Endothelial cell of umbilical vein (primary cell): ENCODE results near the gene HDAC10. TPM values are rescaled to one million over a fixed set of nuclear protein-coding genes. Genes with fewer than 3 reads are reported as not detected.

Experiments
- BruUV-seq: library from RNA; stranded (reverse); fragments of 400-500 nt; replicated peaks from 2 replicates; lab custom pipeline; 2021; lab: Mats Ljungman, UMichigan
- CTCF ChIA-PET: fragments of 300-600, 350-600 bp; sonication (Branson Sonifier 250); formaldehyde crosslinking; loops from one replicate; lab custom pipeline; 2021; ENCODE audit warnings: antibody characterized with exemption, inconsistent platforms; lab: Charles Lee
- POLR2A ChIA-PET: fragments of 300-600, 350-600 bp; sonication (Branson Sonifier 250); formaldehyde crosslinking; loops from one replicate; lab custom pipeline; 2021; ENCODE audit warnings: antibody characterized with exemption, inconsistent platforms; lab: Charles Lee
- DNase-seq: peaks from one replicate; pipeline ENCODE4 v3.0.0-alpha.2; 2011; ENCODE audit warnings: low read depth, low spot score
- FAIRE-seq: peaks from 2 replicates; lab custom pipeline; 2011; peaks lifted over from hg19 to GRCh38; lab: Jason Lieb, UNC
- H2AFZ ChIP-seq: 2 replicates; pipeline ENCODE4 v1.6.0; 2012; ENCODE audit warnings: low read depth, low read length, control low read depth, inconsistent platforms
- H3K27ac ChIP-seq: 2 replicates; pipeline ENCODE4 v1.5.1; 2011; ENCODE audit warnings: low read depth, mild to moderate bottlenecking, control low read depth, low read length, moderate library complexity; ENCODE audit not compliant: insufficient read depth
- H3K27me3 ChIP-seq, 2 experiments: 2 replicates each; pipeline versions ENCODE4 v1.6.0 to v1.6.1; 2011; ENCODE audit warnings: low read length in 2 of 2, mixed read lengths in 1 of 2; ENCODE audit not compliant: control insufficient read depth in 2 of 2, insufficient read depth in 2 of 2
- H3K36me3 ChIP-seq, 2 experiments: 2 replicates in 1 of 2; 3 replicates in 1 of 2; pipeline ENCODE4 v1.5.1; 2011; ENCODE audit warnings: low read length in 2 of 2, mild to moderate bottlenecking in 1 of 2, moderate library complexity in 1 of 2; ENCODE audit not compliant: control insufficient read depth in 2 of 2, insufficient read depth in 2 of 2; ENCODE audit errors: extremely low read depth in 1 of 2
- H3K4me1 ChIP-seq: 3 replicates; pipeline ENCODE4 v1.5.1; 2011; ENCODE audit warnings: mild to moderate bottlenecking, low read length; ENCODE audit not compliant: control insufficient read depth, insufficient read depth; ENCODE audit errors: extremely low read depth
- H3K4me2 ChIP-seq: 2 replicates; pipeline ENCODE4 v1.6.1; 2011; ENCODE audit warnings: low read length, control low read depth, mixed read lengths; ENCODE audit not compliant: insufficient read depth
- H3K4me3 ChIP-seq, 3 experiments: fragments of 200-600 bp in 1 of 3; sonication (generic), shearing (Covaris generic) in 1 of 3; replicated peaks in 1 of 3; 2 replicates each; pipeline ENCODE4 v1.5.1; 2011 to 2016; ENCODE audit warnings: control low read depth in 3 of 3, low read length in 3 of 3, mild to moderate bottlenecking in 2 of 3, inconsistent platforms in 1 of 3, low read depth in 1 of 3, moderate library complexity in 1 of 3; ENCODE audit not compliant: insufficient read depth in 1 of 3
- H3K79me2 ChIP-seq: 2 replicates; pipeline ENCODE4 v1.6.0; 2012; ENCODE audit warnings: low read length, inconsistent platforms; ENCODE audit not compliant: control insufficient read depth, insufficient read depth
- H3K9ac ChIP-seq: replicated peaks from 2 replicates; pipeline ENCODE3; 2011; ENCODE audit warnings: low read length, control low read depth; ENCODE audit not compliant: insufficient read depth; ENCODE audit errors: extremely low read depth
- H3K9me1 ChIP-seq: replicated peaks from 3 replicates; pipeline ENCODE4 v1.6.0; 2011; ENCODE audit warnings: mild to moderate bottlenecking, low read length; ENCODE audit not compliant: control insufficient read depth, insufficient read depth; ENCODE audit errors: extremely low read depth
- H3K9me3 ChIP-seq: replicated peaks from 2 replicates; pipeline ENCODE4 v1.5.1; 2012; ENCODE audit warnings: low read length, inconsistent platforms; ENCODE audit not compliant: control insufficient read depth, insufficient read depth
- H4K20me1 ChIP-seq: replicated peaks from 2 replicates; pipeline ENCODE3; 2011; ENCODE audit warnings: mild to moderate bottlenecking, low read length; ENCODE audit not compliant: control insufficient read depth, insufficient read depth; ENCODE audit errors: extremely low read depth
- CTCF ChIP-seq, 2 donors: IDR thresholded peaks; 1 replicate in 1 of 2; 2 replicates in 1 of 2; pipeline ENCODE4 v1.5.1; 2011; ENCODE audit warnings: low read length in 2 of 2, mild to moderate bottlenecking in 2 of 2, moderate library complexity in 2 of 2, control low read depth in 1 of 2, inconsistent platforms in 1 of 2, low read depth in 1 of 2; ENCODE audit not compliant: insufficient read depth in 1 of 2; ENCODE audit errors: extremely low read depth in 1 of 2
- EZH2 ChIP-seq: IDR thresholded peaks from 2 replicates; pipeline ENCODE4 v1.6.1; 2012; ENCODE audit warnings: borderline replicate concordance, low read depth, mild to moderate bottlenecking, moderate library complexity, low read length, inconsistent platforms; ENCODE audit not compliant: severe bottlenecking
- FOS ChIP-seq: IDR thresholded peaks from 2 replicates; pipeline ENCODE4 v1.6.1; 2011; ENCODE audit warnings: mild to moderate bottlenecking, low read length, moderate library complexity, borderline replicate concordance; ENCODE audit not compliant: insufficient read depth
- GATA2 ChIP-seq: IDR thresholded peaks from 2 replicates; pipeline ENCODE4 v1.7.0; 2011; ENCODE audit warnings: low read depth, mild to moderate bottlenecking, moderate library complexity, mixed read lengths, low read length; ENCODE audit not compliant: insufficient read length, insufficient read depth
- JUN ChIP-seq: IDR thresholded peaks from 2 replicates; pipeline ENCODE4 v1.6.1; 2011; ENCODE audit warnings: borderline replicate concordance, low read depth; ENCODE audit not compliant: insufficient read length, insufficient read depth
- MAX ChIP-seq: IDR thresholded peaks from 2 replicates; pipeline ENCODE4 v1.6.1; 2011; ENCODE audit not compliant: insufficient read depth, insufficient read length
- MYC ChIP-seq: IDR thresholded peaks from one replicate; pipeline ENCODE4 v1.6.1; 2011; ENCODE audit warnings: mild to moderate bottlenecking, low read depth, low read length
- POLR2A ChIP-seq: IDR thresholded peaks from 2 replicates; pipeline ENCODE4 v1.6.1; 2012; ENCODE audit warnings: low read depth, mild to moderate bottlenecking, control low read depth, low read length
- POLR2AphosphoS5 ChIP-seq: IDR thresholded peaks from 2 replicates; pipeline ENCODE4 v1.6.1; 2012; ENCODE audit warnings: low read depth, mild to moderate bottlenecking, control low read depth, low read length, moderate library complexity; ENCODE audit not compliant: insufficient read depth
- dilution Hi-C: fragments of 300-500 bp; cut with MboI; formaldehyde crosslinking; loops from one replicate; pipeline ENCODE4 v1.15.0; 2019; ENCODE audit warnings: low sequenced_read_pairs; ENCODE audit not compliant: extremely low pct_ligation_motif_present
- intact Hi-C: fragments of 100-400 bp; cut with micrococcal nuclease; formaldehyde crosslinking; loops from one replicate; pipeline ENCODE4 v1.10.0; 2022
- polyA plus RNA-seq, 4 experiments: library from polyadenylated mRNA; depleted of rRNA in 3 of 4; stranded (reverse) in 3 of 4; unstranded in 1 of 4; fragments of >200 nt; gene quantifications; 2 replicates each; pipeline versions ENCODE4 v1.2.1 to v1.2.3, GENCODE V29; 2011 to 2012; ENCODE audit warnings: missing spikeins in 1 of 4
- total RNA-seq: library from RNA; stranded (reverse); gene quantifications from 2 replicates; pipeline ENCODE4 v1.2.3, GENCODE V29; 2021

The HDAC10 gene
- total and polyA plus RNA-seq, 2 donors (not counting 3 experiments of a cell fraction or from before 2014, with no cell fraction given) = 32.6 to 47.0 TPM

GRCh38 chr22:50219800-50220602, 31.1 kb downstream of the HDAC10 start:
- Histone ChIP-seq H4K20me1 (no peaks in the 10 kb centered on the region), H3K27ac (no peak overlapping the region), H3K4me2 (no peak overlapping the region), H3K79me2 (peaks cover 3% of the 10 kb centered on the region), H3K9ac (no peak overlapping the region), H2AFZ (no peak overlapping the region), H3K4me3 (no peak overlapping the region), H3K36me3 (peaks cover 23 to 67% of the 10 kb centered on the region in 2 experiments), H3K27me3 (no peaks in the 10 kb centered on the region), H3K9me3 (no peaks in the 10 kb centered on the region), H3K4me1 (no peaks in the 10 kb centered on the region), H3K9me1 (no peaks in the 10 kb centered on the region)
- FAIRE-seq (no peak), DNase-seq (no peak)
- intact Hi-C loops (no loop called here), dilution Hi-C loops (no loop called here)
- no peak for TF ChIP-seq POLR2A
- TF ChIP-seq MAX = no peak
- TF ChIP-seq GATA2 = no peak
- no peak for TF ChIP-seq JUN
- TF ChIP-seq POLR2AphosphoS5 = no peak
- TF ChIP-seq MYC = no peak
- no peak for TF ChIP-seq FOS
- no peak for TF ChIP-seq EZH2
- no peak for TF ChIP-seq CTCF (IDR thresholded peaks at IDR 0.05; ENCODE audit: extremely low read depth in 1 of 2, insufficient read depth in 1 of 2, low read depth in 1 of 2, low read length in 2 of 2)
- CTCF ChIA-PET = no interaction called here
- BruUV-seq = no TSS peak
- POLR2A ChIA-PET = no interaction called here
